ENCODE data around the gene ST3GAL4. TPM values are rescaled to one million over a fixed set of nuclear protein-coding genes. Genes with fewer than 3 reads are reported as not detected.

ST3GAL4 gene
- total and polyA plus RNA-seq, 10 of the 15 experiments (the other 5 are each of a cell fraction or from before 2014, with no cell fraction given): 3.8 to 8.1 (median 6.5) TPM; not detected in 2

DNA sequence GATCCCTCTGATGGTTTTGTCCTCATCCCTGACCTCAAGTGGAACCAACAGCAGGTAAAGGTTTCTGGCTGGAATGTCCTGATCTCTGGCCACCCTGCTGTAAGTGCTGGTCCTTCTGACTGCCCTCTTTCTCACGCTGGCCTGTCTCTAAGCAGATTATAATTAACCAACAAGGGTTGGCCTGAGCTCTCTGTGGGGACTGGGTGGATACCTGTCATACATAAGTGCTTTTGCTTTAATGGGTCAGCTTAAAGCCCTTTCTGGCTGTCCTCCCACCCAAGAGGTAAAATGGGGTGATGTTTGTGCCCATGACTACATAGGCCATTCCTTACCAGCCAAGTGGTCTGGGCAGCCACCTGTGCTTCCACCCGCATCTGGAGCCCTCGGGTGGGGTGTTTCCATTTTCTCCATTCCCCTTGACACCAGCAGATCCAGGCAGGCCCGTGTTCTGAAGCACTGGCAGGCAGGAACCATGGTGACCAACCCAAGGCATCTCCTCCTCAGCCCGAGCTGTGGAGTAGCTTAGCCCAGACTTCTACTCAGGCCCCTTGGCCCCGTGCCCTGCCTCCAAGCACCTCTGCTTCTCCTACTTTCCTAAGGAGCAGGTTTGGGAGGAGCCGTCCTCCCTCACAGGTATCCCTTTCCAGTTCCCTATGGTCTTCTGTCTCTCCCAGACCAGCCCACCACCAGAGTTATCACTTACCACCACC is 17.0 kb upstream of the ST3GAL4 start (continued):
- TF ChIP-seq RELA (IDR thresholded peaks at IDR 0.05; ENCODE audit: borderline replicate concordance, partially characterized antibody): no peak

DNA sequence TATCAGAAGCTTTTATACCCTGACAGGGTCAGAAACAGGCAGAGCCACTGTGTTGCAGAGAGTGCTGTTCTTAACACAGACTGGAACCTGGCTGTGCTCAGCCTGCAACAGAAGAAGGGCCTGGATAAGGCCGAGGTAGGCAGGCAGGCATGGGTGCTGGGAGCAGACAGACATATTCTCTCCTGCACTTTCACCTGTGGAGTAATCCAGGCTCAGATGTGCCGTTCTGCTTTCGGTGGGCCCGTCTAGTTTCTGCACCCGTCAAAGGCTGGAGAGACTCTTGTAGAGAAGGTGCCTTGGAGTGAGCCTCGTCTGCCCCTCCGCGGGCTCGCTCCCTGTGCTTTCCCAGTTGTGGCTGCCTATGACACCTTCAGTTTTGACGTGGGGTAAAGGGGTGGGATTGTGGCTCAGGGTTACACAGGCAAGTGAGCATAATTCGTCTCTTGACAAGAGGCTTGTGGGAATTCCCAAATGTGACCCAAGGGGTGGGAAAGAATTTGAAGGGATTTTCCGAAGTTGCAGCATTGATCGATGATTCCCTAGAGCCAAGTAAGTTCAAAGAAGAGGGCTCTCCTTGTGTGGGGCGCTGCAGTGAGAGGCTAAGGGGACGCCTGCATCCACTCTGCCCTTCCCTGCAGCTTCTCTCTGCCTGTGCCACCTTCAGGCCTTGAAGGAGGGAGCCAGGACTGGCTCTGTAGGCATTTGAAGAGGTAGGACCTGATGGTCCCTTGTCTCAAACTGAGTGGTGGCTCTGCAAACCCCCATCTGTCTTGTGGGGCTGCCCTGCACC is 16.2 kb upstream of the ST3GAL4 start:
- ChIA-PET POLR2A (no interaction called here), SMC1A (ENCODE audit: uncharacterized antibody, unreplicated experiment) (interaction anchor here (2.5 kb wide), 1 partner anchor 141 kb away, joined by 9 read pairs; no protein-coding TSS in a partner anchor), CTCF (no interaction called here), RAD21 (ENCODE audit: unreplicated experiment) (no interaction called here)
- H3K79me2 ChIP-seq (ENCODE audit: control insufficient read depth, insufficient read depth, low read length): no peaks in the 10 kb centered on the region
- H3K36me3 ChIP-seq (ENCODE audit: control insufficient read depth in 2 of 2, insufficient read depth in 2 of 2, low read length in 1 of 2): peaks cover 24 to 32% of the 10 kb centered on the region in 2 experiments
- H3K9ac ChIP-seq (ENCODE audit: control insufficient read depth, insufficient read depth, low read length): no peak overlapping the region
- no peak overlapping the region for H2AFZ ChIP-seq (ENCODE audit: control insufficient read depth, low read depth, low read length)
- TF ChIP-seq CHD1 (IDR thresholded peaks at IDR 0.05; ENCODE audit: low read depth, low read length) (no peak), MEF2B (IDR thresholded peaks at IDR 0.05; ENCODE audit: partially characterized antibody, poor library complexity, severe bottlenecking) (no peak), SREBF1 (IDR thresholded peaks at IDR 0.05; ENCODE audit: low read length) (no peak), RB1 (IDR thresholded peaks at IDR 0.05; ENCODE audit: borderline replicate concordance) (no peak), MTA3 (IDR thresholded peaks at IDR 0.05; ENCODE audit: borderline replicate concordance, low read length) (no peak)
- no peak overlapping the region for H3K4me3 ChIP-seq
- FAIRE-seq (no peak), DNase-seq (ENCODE audit: low read depth, low spot score) (no peak), ATAC-seq (no peak)
- H3K4me1 ChIP-seq (ENCODE audit: control insufficient read depth, insufficient read depth, low read length): peaks cover 10% of the 10 kb centered on the region
- H3K9me3 ChIP-seq (replicated peaks; ENCODE audit: control insufficient read depth, insufficient read depth, low read length): no peaks in the 10 kb centered on the region
- no peak overlapping the region for H3K4me2 ChIP-seq (ENCODE audit: control insufficient read depth, insufficient read depth)
- intact Hi-C loops (cut with micrococcal nuclease; ENCODE audit: unreplicated experiment) (no loop called here), in situ Hi-C loops (cut with MboI) (no loop called here)
- H3K27ac ChIP-seq (ENCODE audit: control insufficient read depth, insufficient read depth): no peak overlapping the region
- BruUV-seq (replicated peaks): no TSS peak
- 71% methylated on average over 15 of the region's 15 CpGs for WGBS (ENCODE audit: insufficient coverage, insufficient replicate concordance, low lambda C conversion rate, missing lambda C conversion rate)
- H4K20me1 ChIP-seq (ENCODE audit: control insufficient read depth, insufficient read depth): no peaks in the 10 kb centered on the region
- H3K27me3 ChIP-seq (replicated peaks in 1 of 2; ENCODE audit: control insufficient read depth in 2 of 2, insufficient read depth in 2 of 2, low read length in 1 of 2): no peaks in the 10 kb centered on the region

Data from GM12878 (cell line).